Measurements from ENCODE around the gene IGF2BP3. TPM values are rescaled to one million over a fixed set of nuclear protein-coding genes. Genes with fewer than 3 reads are reported as not detected.
"Not testable (repeated sequence)": the region's sequence is repeated elsewhere in the genome, so short reads cannot be mapped to it uniquely, and the experiment has no call there.

The IGF2BP3 gene
- total RNA-seq (1 to 10 TPM in 2 of 6 donors, under 1 TPM in 4; 0.37 to 1.3 (median 0.85) TPM), polyA plus RNA-seq (under 1 TPM; 0.09 to 0.23 TPM)

DNA sequence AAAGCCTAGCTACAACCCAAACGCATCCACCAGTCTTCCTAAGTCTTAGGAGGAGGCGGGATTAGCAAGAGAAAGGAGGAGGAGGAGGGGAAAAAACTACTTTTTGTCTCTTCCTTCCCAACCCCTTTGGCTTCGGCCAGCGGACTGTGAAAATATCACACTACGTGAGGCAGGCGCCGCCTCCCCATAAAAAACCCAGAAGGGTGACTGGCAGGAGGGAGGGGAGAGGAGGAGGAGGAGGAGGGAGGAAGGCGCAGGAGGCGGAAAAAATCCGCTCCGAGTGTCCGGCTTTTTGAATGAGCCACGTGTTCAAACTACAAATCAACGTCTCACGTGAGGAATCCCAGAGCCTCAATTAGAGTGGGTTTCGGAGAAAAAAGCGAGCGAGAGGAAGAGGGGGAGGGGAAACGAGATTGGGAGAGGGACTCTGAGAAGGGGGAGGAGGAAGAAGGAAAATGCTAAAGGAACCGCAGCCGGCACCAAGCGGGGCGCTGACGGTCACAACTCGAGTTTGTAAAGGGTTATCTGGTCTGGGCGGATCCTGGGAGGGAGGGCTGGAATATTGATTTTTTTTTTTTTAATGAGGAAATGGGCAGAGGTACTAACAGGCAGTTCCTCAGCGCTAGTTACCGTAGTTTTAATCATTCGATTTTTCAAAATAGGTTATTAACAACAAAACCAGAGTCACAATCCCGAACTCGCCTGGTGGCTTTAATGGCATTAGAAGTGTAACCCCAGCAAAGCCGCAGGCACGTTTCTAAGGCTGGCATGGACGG is at the start of gene IGF2BP3:
TSS of gene IGF2BP3 (minus strand) at position 162 of the 776 bp plus-strand sequence. CDS start 381 bp downstream, outside the sequence.
- no peak within 1 kb of the TSS for H3K27ac ChIP-seq
- H3K4me1 ChIP-seq = peaks cover 0 to 35% (median 9%) of the 10 kb centered on the region in 3 donors
- FAIRE-seq (no peak), DNase-seq (no peak), ATAC-seq (peak in 1 of 4 donors; percentile 6)
- peak within 1 kb of the TSS in 3 of 4 donors; percentile 2 to 39 (median 12) for H3K4me3 ChIP-seq
- intact Hi-C loops (cut with DNase I) = no loop called here
- TF ChIP-seq, protein P1, sequence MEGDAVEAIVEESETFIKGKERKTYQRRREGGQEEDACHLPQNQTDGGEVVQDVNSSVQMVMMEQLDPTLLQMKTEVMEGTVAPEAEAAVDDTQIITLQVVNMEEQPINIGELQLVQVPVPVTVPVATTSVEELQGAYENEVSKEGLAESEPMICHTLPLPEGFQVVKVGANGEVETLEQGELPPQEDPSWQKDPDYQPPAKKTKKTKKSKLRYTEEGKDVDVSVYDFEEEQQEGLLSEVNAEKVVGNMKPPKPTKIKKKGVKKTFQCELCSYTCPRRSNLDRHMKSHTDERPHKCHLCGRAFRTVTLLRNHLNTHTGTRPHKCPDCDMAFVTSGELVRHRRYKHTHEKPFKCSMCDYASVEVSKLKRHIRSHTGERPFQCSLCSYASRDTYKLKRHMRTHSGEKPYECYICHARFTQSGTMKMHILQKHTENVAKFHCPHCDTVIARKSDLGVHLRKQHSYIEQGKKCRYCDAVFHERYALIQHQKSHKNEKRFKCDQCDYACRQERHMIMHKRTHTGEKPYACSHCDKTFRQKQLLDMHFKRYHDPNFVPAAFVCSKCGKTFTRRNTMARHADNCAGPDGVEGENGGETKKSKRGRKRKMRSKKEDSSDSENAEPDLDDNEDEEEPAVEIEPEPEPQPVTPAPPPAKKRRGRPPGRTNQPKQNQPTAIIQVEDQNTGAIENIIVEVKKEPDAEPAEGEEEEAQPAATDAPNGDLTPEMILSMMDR (IDR thresholded peaks at IDR 0.05) = no peak
- H3K9me3 ChIP-seq = no peaks in the 10 kb centered on the region
- H3K36me3 ChIP-seq = no peaks in the 10 kb centered on the region
- WGBS, 2 donors = 7 to 9% methylated on average over 34 of the region's 34 CpGs
- H3K27me3 ChIP-seq = peaks cover 32 to 67% (median 50%) of the 10 kb centered on the region in 4 donors

- no peak for FAIRE-seq
- WGBS, 2 donors = 96 to 97% methylated on average over 2 of the region's 2 CpGs
- intact Hi-C loops (cut with DNase I) = no loop called here
- H3K27me3 ChIP-seq = no peaks in the 10 kb centered on the region
- TF ChIP-seq, protein P1 (IDR thresholded peaks at IDR 0.05) = no peak
- H3K9me3 ChIP-seq = no peaks in the 10 kb centered on the region
- no peak for ATAC-seq
- no peak overlapping the region for H3K4me3 ChIP-seq
- H3K27ac ChIP-seq = peak overlapping the region in 1 of 4 donors; percentile 3
- peaks cover 13 to 90% (median 41%) of the 10 kb centered on the region in 3 donors for H3K36me3 ChIP-seq
- no peak for DNase-seq
- H3K4me1 ChIP-seq = no peaks in the 10 kb centered on the region
Measured at GRCh38 chr7:23514755-23515154, 44.5 kb upstream of the IGF2BP3 start.

GRCh38 chr7:23513746-23514145 is 43.5 kb upstream of the IGF2BP3 start:
- DNase-seq; H3K27ac ChIP-seq; H3K4me3 ChIP-seq; H3K9me3 ChIP-seq; H3K27me3 ChIP-seq; H3K4me1 ChIP-seq; ATAC-seq; FAIRE-seq; intact Hi-C loops (cut with DNase I): not testable (repeated sequence)
- H3K36me3 ChIP-seq = peaks cover 13 to 90% (median 47%) of the 10 kb centered on the region in 3 donors
- WGBS, 2 donors = 83 to 88% methylated on average over 6 of the region's 6 CpGs

DNA sequence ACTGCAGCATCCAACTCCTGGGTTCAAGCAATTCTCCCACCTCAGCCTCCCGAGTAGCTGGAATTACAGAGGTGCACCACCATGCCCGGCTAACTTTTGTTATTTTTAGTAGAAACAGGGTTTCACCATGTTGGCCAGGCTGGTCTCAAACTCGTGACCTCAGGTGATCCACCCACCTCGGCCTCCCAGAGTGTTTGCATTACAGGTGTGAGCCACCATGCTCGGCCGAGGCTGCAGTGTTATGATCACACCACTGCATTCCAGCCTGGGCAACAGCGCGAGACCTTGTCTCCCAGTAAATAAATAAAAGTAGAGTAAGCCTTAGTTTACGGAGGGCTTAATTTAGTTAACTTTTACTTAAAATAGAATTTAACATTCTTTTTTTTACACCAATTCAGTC is 23.7 kb upstream of the IGF2BP3 start:
- intact Hi-C loops (cut with DNase I) = no loop called here
- Histone ChIP-seq H3K36me3 (no peaks in the 10 kb centered on the region), H3K27ac (no peak overlapping the region), H3K27me3 (no peaks in the 10 kb centered on the region), H3K4me1 (no peaks in the 10 kb centered on the region), H3K9me3 (no peaks in the 10 kb centered on the region), H3K4me3 (no peak overlapping the region)
- FAIRE-seq = no peak
- ATAC-seq = no peak
- TF ChIP-seq, protein P1 (IDR thresholded peaks at IDR 0.05) = no peak
- DNase-seq = no peak
- 89 to 90% methylated on average over 9 of the region's 9 CpGs for WGBS, 2 donors

DNA sequence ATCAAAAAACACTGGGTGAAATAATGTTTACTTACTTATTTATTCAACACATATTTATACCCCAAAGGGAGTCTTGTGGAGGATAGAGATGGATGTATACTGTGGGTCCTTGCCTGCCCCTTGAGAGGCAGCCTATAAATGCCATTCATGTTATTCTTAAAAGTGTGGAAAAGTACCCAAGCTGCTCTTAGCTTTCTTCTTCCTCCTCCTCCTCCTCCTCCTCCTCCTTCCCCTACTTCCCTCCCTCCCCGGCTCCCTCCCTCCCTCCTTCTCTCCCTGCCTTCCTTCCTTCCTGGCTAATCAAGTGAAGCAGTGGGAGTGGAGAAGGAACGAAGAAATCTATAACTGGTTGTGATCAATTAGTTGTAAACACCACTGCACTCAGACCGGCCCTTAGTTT is 21.2 kb upstream of the IGF2BP3 start:
- DNase-seq (no peak), FAIRE-seq (no peak), ATAC-seq (no peak)
- TF ChIP-seq, protein P1 (IDR thresholded peaks at IDR 0.05) = no peak
- no peak overlapping the region for H3K27ac ChIP-seq
- intact Hi-C loops (cut with DNase I) = no loop called here
- WGBS, 2 donors = 77 to 78% methylated on average over 3 of the region's 3 CpGs
- no peaks in the 10 kb centered on the region for H3K27me3 ChIP-seq
- no peaks in the 10 kb centered on the region for H3K9me3 ChIP-seq
- H3K4me1 ChIP-seq = no peaks in the 10 kb centered on the region
- H3K4me3 ChIP-seq = peak overlapping the region in 1 of 4 donors; percentile 40
- no peaks in the 10 kb centered on the region for H3K36me3 ChIP-seq

Measured in pancreas (tissue), 10 donors.